Activated B cell treated with CpG ODN at 0.5 μM for 24 hours (primary cell): Measurements from ENCODE around the gene FSD2. TPM values are rescaled to one million over a fixed set of nuclear protein-coding genes. Genes with fewer than 3 reads are reported as not detected.
A peak's percentile ranks its signal among the peaks of the same experiment; 100 is the strongest.

ENCODE experiments used
- ATAC-seq: fragments of 200-7000 bp; cut with Tn5 transposase; one replicate; pipeline ENCODE4 v1.10.0; 2021; ENCODE audit warnings: low read depth, mild to moderate bottlenecking, moderate library complexity
- CTCF ChIA-PET: fragments of 350-600 bp; sonication (Branson Sonifier 250); formaldehyde crosslinking; loops from one replicate; lab custom pipeline; 2021; ENCODE audit warnings: antibody characterized with exemption; lab: Charles Lee
- POLR2A ChIA-PET: fragments of 350-600 bp; sonication (Branson Sonifier 250); formaldehyde crosslinking; loops from one replicate; lab custom pipeline; 2021; ENCODE audit warnings: antibody characterized with exemption; lab: Charles Lee
- DNase-seq: peaks from one replicate; pipeline ENCODE4 v3.0.0; 2022
- H3K27ac Mint-ChIP-seq: one replicate; pipeline ENCODE4 v1.8.0; 2020; ENCODE audit warnings: mixed read lengths
- H3K27me3 Mint-ChIP-seq: one replicate; pipeline ENCODE4 v1.8.0; 2021; ENCODE audit warnings: mixed read lengths
- H3K36me3 Mint-ChIP-seq: one replicate; pipeline ENCODE4 v1.8.0; 2021; ENCODE audit warnings: low read depth, mixed read lengths
- H3K4me1 Mint-ChIP-seq: one replicate; pipeline ENCODE4 v1.8.0; 2021; ENCODE audit warnings: mixed read lengths
- H3K4me3 Mint-ChIP-seq: one replicate; pipeline ENCODE4 v1.8.0; 2020; ENCODE audit warnings: mild to moderate bottlenecking, mixed read lengths
- H3K9me3 Mint-ChIP-seq: one replicate; pipeline ENCODE4 v1.8.0; 2020; ENCODE audit warnings: mixed read lengths
- CTCF ChIP-seq: fragments of 200-600 bp; IDR thresholded peaks from one replicate; pipeline ENCODE4 v1.8.0; 2022; ENCODE audit warnings: antibody characterized with exemption, mild to moderate bottlenecking
- intact Hi-C: fragments of 100-400 bp; cut with micrococcal nuclease; formaldehyde crosslinking; loops from one replicate; pipeline ENCODE4 v1.15.1; 2024
- total RNA-seq: library from RNA; stranded (reverse); gene quantifications from 2 replicates; pipeline ENCODE4 v1.2.3, GENCODE V29; 2022

FSD2 gene
- total RNA-seq: not detected in 2 replicates

GRCh38 chr15:82805994-82806406, at the start of gene FSD2:
Gene FSD2, minus strand, starts transcription at chr15:82806069. Its CDS starts 18,679 bp downstream, at chr15:82787390.
- DNase-seq (peak; percentile 32), ATAC-seq (peak; percentile 43)
- H3K4me1 Mint-ChIP-seq: peaks cover 50% of the 10 kb centered on the region
- H3K36me3 Mint-ChIP-seq: peaks cover 6% of the 10 kb centered on the region
- intact Hi-C loops: loop anchor here (1.0 kb wide), 1 partner anchor 180 kb away; the partner anchor contains the start of gene RAMAC
- no peaks in the 10 kb centered on the region for H3K27me3 Mint-ChIP-seq
- H3K9me3 Mint-ChIP-seq: no peaks in the 10 kb centered on the region
- TF ChIP-seq CTCF: no peak
- ChIA-PET CTCF (interaction anchor here (0.5 kb wide), 1 partner anchor 193 kb away, joined by 3 read pairs; no protein-coding TSS in a partner anchor), POLR2A (interaction anchor here (0.7 to 1.7 kb wide), 7 partner anchors 10 to 266 kb away, joined by 3 to 15 read pairs (median 4); partner anchors contain the start of genes RAMAC and RPS17)
- H3K27ac Mint-ChIP-seq: peak within 1 kb of the TSS; percentile 90
- peak within 1 kb of the TSS; percentile 55 for H3K4me3 Mint-ChIP-seq

- peaks cover 17% of the 10 kb centered on the region for H3K4me1 Mint-ChIP-seq
- DNase-seq: no peak
Observed at GRCh38 chr15:82854554-82854953, 48.7 kb upstream of the FSD2 start.

GRCh38 chr15:82852941-82853561, 47.2 kb upstream of the FSD2 start:
- Mint-ChIP-seq H3K27ac (no peak overlapping the region), H3K27me3 (no peaks in the 10 kb centered on the region), H3K36me3 (no peaks in the 10 kb centered on the region), H3K9me3 (no peaks in the 10 kb centered on the region), H3K4me3 (no peak overlapping the region), H3K4me1 (peaks cover 20% of the 10 kb centered on the region)
- DNase-seq (no peak), ATAC-seq (peak; percentile 21)
- intact Hi-C loops: no loop called here
- ChIA-PET POLR2A (no interaction called here), CTCF (no interaction called here)
- TF ChIP-seq CTCF: no peak

More at GRCh38 chr15:82854554-82854953, 48.7 kb upstream of the FSD2 start:
- ATAC-seq: no peak
- Mint-ChIP-seq H3K4me3 (no peak overlapping the region), H3K9me3 (no peaks in the 10 kb centered on the region), H3K27me3 (no peaks in the 10 kb centered on the region), H3K27ac (no peak overlapping the region), H3K36me3 (no peaks in the 10 kb centered on the region)
- no peak for TF ChIP-seq CTCF
- intact Hi-C loops: no loop called here
- CTCF ChIA-PET: no interaction called here
- POLR2A ChIA-PET: interaction anchor here (0.7 to 1.5 kb wide), 2 partner anchors 9 to 44 kb away, joined by 6 to 13 read pairs; no protein-coding TSS in a partner anchor

GRCh38 chr15:82851981-82852511, 46.2 kb upstream of the FSD2 start:
- Mint-ChIP-seq H3K4me3 (no peak overlapping the region), H3K9me3 (no peaks in the 10 kb centered on the region), H3K27me3 (no peaks in the 10 kb centered on the region), H3K36me3 (no peaks in the 10 kb centered on the region), H3K27ac (no peak overlapping the region), H3K4me1 (peaks cover 20% of the 10 kb centered on the region)
- TF ChIP-seq CTCF: no peak
- intact Hi-C loops: no loop called here
- ChIA-PET POLR2A (interaction anchor here (1.3 kb wide), 1 partner anchor 134 kb away, joined by 3 read pairs; the partner anchor contains the start of gene RAMAC), CTCF (interaction anchor here (4.7 kb wide), 1 partner anchor 148 kb away, joined by 28 read pairs; no protein-coding TSS in a partner anchor)
- no peak for ATAC-seq
- no peak for DNase-seq

GRCh38 chr15:82851306-82851850, 45.5 kb upstream of the FSD2 start:
- DNase-seq: no peak
- Mint-ChIP-seq H3K27ac (no peak overlapping the region), H3K4me1 (peaks cover 20% of the 10 kb centered on the region), H3K27me3 (no peaks in the 10 kb centered on the region), H3K9me3 (no peaks in the 10 kb centered on the region), H3K4me3 (no peak overlapping the region), H3K36me3 (no peaks in the 10 kb centered on the region)
- ATAC-seq: no peak
- intact Hi-C loops: no loop called here
- CTCF ChIA-PET: interaction anchor here (2.1 to 4.7 kb wide), 2 partner anchors 149 to 152 kb away, joined by 6 to 28 read pairs; no protein-coding TSS in a partner anchor
- no peak for TF ChIP-seq CTCF
- POLR2A ChIA-PET: interaction anchor here (1.3 kb wide), 1 partner anchor 134 kb away, joined by 3 read pairs; the partner anchor contains the start of gene RAMAC
